Activated T-helper 2 cell treated with anti-CD3 and anti-CD28 coated beads, Interferon-gamma antibody, Interleukin-2, Interleukin-4, amounts not matched to agents 10 μg/mL and 5 μg/mL and 100 μg/mL, durations not matched to agents 14 hours and 24 hours and 36 hours (primary cell): Measurements from ENCODE around the gene TAOK3. TPM values are rescaled to one million over a fixed set of nuclear protein-coding genes. Genes with fewer than 3 reads are reported as not detected.

Experiments used
- DNase-seq: peaks from one replicate; pipeline ENCODE4 v3.0.0; 2021; ENCODE audit warnings: low spot score
- H3K27ac Mint-ChIP-seq: one replicate; pipeline ENCODE4 v1.8.0; 2021; ENCODE audit warnings: mixed read lengths
- H3K27me3 Mint-ChIP-seq: one replicate; pipeline ENCODE4 v1.8.0; 2021; ENCODE audit warnings: low read depth, mixed read lengths
- H3K36me3 Mint-ChIP-seq: one replicate; pipeline ENCODE4 v1.8.0; 2021; ENCODE audit warnings: low read depth, mixed read lengths
- H3K4me1 Mint-ChIP-seq: one replicate; pipeline ENCODE4 v1.8.0; 2021; ENCODE audit warnings: low read depth, mixed read lengths
- H3K4me3 Mint-ChIP-seq: one replicate; pipeline ENCODE4 v1.8.0; 2021; ENCODE audit warnings: low read depth, mild to moderate bottlenecking, moderate library complexity, mixed read lengths
- H3K9me3 Mint-ChIP-seq: one replicate; pipeline ENCODE4 v1.8.0; 2021; ENCODE audit warnings: mixed read lengths
- intact Hi-C: fragments of 100-400 bp; cut with micrococcal nuclease; formaldehyde crosslinking; loops from one replicate; pipeline ENCODE4 v1.15.1; 2023
- total RNA-seq: library from RNA; stranded (reverse); gene quantifications from 2 replicates; pipeline ENCODE4 v1.2.3, GENCODE V29; 2022

Gene TAOK3
- total RNA-seq, 1 donor from 2014 or later = 52.4 TPM

DNA sequence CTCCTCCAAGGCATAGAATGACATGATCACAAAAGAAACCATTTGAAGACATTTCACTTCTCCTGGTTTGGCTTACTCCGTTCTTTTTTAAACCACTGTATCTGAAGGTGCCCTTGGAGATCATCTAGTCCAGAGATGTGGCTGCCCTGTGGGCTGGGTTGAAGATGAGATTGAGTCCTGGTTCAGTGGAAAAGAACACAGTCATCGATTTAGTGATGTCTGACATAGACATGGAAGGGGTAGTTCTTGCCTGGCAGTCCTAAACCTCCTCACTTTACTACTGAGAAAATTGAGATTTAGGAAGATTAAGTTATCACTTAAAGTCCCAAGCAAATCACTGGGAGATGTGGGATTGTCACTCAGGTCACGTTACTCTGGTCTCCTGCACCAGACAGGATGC is 271.7 kb downstream of the TAOK3 start:
- H3K4me1 Mint-ChIP-seq = peaks cover 6% of the 10 kb centered on the region
- no peak overlapping the region for H3K4me3 Mint-ChIP-seq
- H3K27me3 Mint-ChIP-seq = peaks cover 21% of the 10 kb centered on the region
- intact Hi-C loops = loop anchor here (5.0 kb wide), 1 partner anchor 39 kb away; the partner anchor contains the start of gene WSB2
- no peaks in the 10 kb centered on the region for H3K36me3 Mint-ChIP-seq
- H3K27ac Mint-ChIP-seq = no peak overlapping the region
- H3K9me3 Mint-ChIP-seq = no peaks in the 10 kb centered on the region
- DNase-seq = no peak

Other genes with a start within 250 kb of the TAOK3 start
- 177 and 184 TPM in 2 replicates for gene PEBP1, start 236.8 kb downstream of the TAOK3 start, total RNA-seq
- gene SUDS3, start 3.6 kb upstream of the TAOK3 start, total RNA-seq = 23.5 and 23.7 TPM in 2 replicates